A673 (cell line): ENCODE results near the gene LMOD2. TPM values are rescaled to one million over a fixed set of nuclear protein-coding genes. Genes with fewer than 3 reads are reported as not detected.

ENCODE experiments used
- BruUV-seq: library from RNA; stranded (reverse); fragments of 400-500 nt; replicated peaks from 2 replicates; lab custom pipeline; 2021; lab: Mats Ljungman, UMichigan
- CTCF ChIA-PET: fragments of 300-600 bp; sonication (Branson Sonifier 250); formaldehyde crosslinking; loops from one replicate; lab custom pipeline; 2022; ENCODE audit warnings: antibody characterized with exemption; lab: Charles Lee
- POLR2A ChIA-PET: fragments of 300-600 bp; sonication (Branson Sonifier 250); formaldehyde crosslinking; loops from one replicate; lab custom pipeline; 2022; ENCODE audit warnings: antibody characterized with exemption; ENCODE audit not compliant: low non-redundant PET; lab: Charles Lee
- DNase-seq: peaks from one replicate; pipeline ENCODE4 v3.0.0-alpha.2; 2015; ENCODE audit warnings: low spot score
- H3K27ac ChIP-seq: fragments of 200-600 bp; sonication (generic); 2 replicates; pipeline ENCODE4 v1.5.1; 2016; ENCODE audit warnings: mixed run types, low read depth, mild to moderate bottlenecking, mixed read lengths, antibody characterized with exemption, low read length; ENCODE audit not compliant: poor library complexity, severe bottlenecking
- H3K27me3 ChIP-seq: fragments of 200-600 bp; sonication (generic); replicated peaks from 2 replicates; pipeline ENCODE4 v1.6.1; 2017; ENCODE audit warnings: mixed run types, low read depth, mild to moderate bottlenecking, mixed read lengths, antibody characterized with exemption, low read length; ENCODE audit not compliant: insufficient read depth, poor library complexity
- H3K36me3 ChIP-seq: fragments of 200-600 bp; sonication (generic); 2 replicates; pipeline ENCODE4 v1.6.1; 2016; ENCODE audit warnings: mixed run types, mild to moderate bottlenecking, mixed read lengths, antibody characterized with exemption, low read length; ENCODE audit not compliant: insufficient read depth, poor library complexity, severe bottlenecking
- H3K4me1 ChIP-seq: fragments of 200-600 bp; sonication (generic); 2 replicates; pipeline ENCODE4 v1.6.1; 2017; ENCODE audit warnings: mixed run types, mild to moderate bottlenecking, mixed read lengths, antibody characterized with exemption, low read length; ENCODE audit not compliant: insufficient read depth, poor library complexity, severe bottlenecking
- H3K4me3 ChIP-seq: fragments of 200-600 bp; sonication (generic); 2 replicates; pipeline ENCODE4 v1.5.1; 2016; ENCODE audit warnings: low read depth, mixed run types, mild to moderate bottlenecking, mixed read lengths, low read length; ENCODE audit not compliant: poor library complexity, severe bottlenecking
- H3K9me3 ChIP-seq: fragments of 200-600 bp; sonication (generic); 2 replicates; pipeline ENCODE4 v1.6.1; 2016; ENCODE audit warnings: mixed run types, low read depth, mild to moderate bottlenecking, mixed read lengths, antibody characterized with exemption, low read length; ENCODE audit not compliant: poor library complexity, severe bottlenecking
- intact Hi-C: fragments of 100-400 bp; cut with micrococcal nuclease; formaldehyde crosslinking; loops from one replicate; pipeline ENCODE4 v1.10.0; 2022; ENCODE audit not compliant: unreplicated experiment
- total RNA-seq: library from RNA; stranded (reverse); gene quantifications from 2 replicates; pipeline ENCODE4 v1.2.3, GENCODE V29; 2021
- TF ChIP-seq, protein P1 (sequence below): fragments of 300-800, 200-600 bp; sonication (generic); conservative IDR thresholded peaks from 2 replicates; pipeline ENCODE4 v1.5.1; 2017; ENCODE audit warnings: low read depth, mild to moderate bottlenecking, antibody characterized with exemption, low read length, moderate library complexity, mixed read lengths

LMOD2 gene
- total RNA-seq, 1 experiment from 2014 or later: not detected

DNA sequence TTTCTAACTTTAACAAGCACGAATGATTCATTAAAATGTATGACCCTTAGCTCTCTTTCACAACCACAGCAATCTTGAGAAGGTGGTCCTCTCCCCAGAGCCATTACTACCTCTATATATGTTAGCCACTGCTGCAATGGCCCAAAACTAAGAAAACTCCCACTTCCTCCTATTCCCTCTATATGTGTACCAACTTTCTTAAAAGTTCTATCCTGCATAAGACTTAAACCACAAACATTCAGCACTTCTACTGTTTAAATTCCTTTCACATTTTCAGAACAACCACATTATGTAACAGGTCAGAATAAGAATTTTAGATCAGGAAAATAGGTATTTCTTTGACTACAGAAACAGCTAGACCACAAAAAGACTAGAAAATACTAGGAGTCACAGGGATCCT, 57.0 kb downstream of the LMOD2 start:
- H3K4me3 ChIP-seq: no peak overlapping the region
- CTCF ChIA-PET: no interaction called here
- no peaks in the 10 kb centered on the region for H3K9me3 ChIP-seq
- no peak overlapping the region for H3K27ac ChIP-seq
- POLR2A ChIA-PET: no interaction called here
- no TSS peak for BruUV-seq
- peaks cover 36% of the 10 kb centered on the region for H3K4me1 ChIP-seq
- H3K36me3 ChIP-seq: peaks cover 12% of the 10 kb centered on the region
- intact Hi-C loops: no loop called here
- no peaks in the 10 kb centered on the region for H3K27me3 ChIP-seq
- no peak for DNase-seq
- TF ChIP-seq, protein P1, sequence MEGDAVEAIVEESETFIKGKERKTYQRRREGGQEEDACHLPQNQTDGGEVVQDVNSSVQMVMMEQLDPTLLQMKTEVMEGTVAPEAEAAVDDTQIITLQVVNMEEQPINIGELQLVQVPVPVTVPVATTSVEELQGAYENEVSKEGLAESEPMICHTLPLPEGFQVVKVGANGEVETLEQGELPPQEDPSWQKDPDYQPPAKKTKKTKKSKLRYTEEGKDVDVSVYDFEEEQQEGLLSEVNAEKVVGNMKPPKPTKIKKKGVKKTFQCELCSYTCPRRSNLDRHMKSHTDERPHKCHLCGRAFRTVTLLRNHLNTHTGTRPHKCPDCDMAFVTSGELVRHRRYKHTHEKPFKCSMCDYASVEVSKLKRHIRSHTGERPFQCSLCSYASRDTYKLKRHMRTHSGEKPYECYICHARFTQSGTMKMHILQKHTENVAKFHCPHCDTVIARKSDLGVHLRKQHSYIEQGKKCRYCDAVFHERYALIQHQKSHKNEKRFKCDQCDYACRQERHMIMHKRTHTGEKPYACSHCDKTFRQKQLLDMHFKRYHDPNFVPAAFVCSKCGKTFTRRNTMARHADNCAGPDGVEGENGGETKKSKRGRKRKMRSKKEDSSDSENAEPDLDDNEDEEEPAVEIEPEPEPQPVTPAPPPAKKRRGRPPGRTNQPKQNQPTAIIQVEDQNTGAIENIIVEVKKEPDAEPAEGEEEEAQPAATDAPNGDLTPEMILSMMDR: no peak

Other genes starting within 250 kb of the LMOD2 start
- 0.20 and 0.62 TPM in 2 replicates for gene IQUB, start 121.3 kb upstream of the LMOD2 start, total RNA-seq
- gene NDUFA5, start 98.0 kb upstream of the LMOD2 start, total RNA-seq: 107 and 114 TPM in 2 replicates
- not detected in 2 replicates for gene ASB15, start 54.0 kb upstream of the LMOD2 start, total RNA-seq
- gene WASL, start 93.1 kb downstream of the LMOD2 start, total RNA-seq: 31.9 and 32.1 TPM in 2 replicates
- gene HYAL4, start 189.3 kb downstream of the LMOD2 start, total RNA-seq: not detected in 2 replicates